ENCODE measurements around the gene KLF17.

Gene KLF17

GRCh38 chr1:44168520-44169098, 50.0 kb downstream of the KLF17 start:
- TF ChIP-seq CTCF (IDR thresholded peaks at IDR 0.05; ENCODE audit: control insufficient read depth, extremely low read depth, insufficient read depth): no peak
- DNase-seq (ENCODE audit: low read depth): no peak
- no peak overlapping the region for H3K4me3 ChIP-seq (ENCODE audit: low read depth, low read length)

- no peak for DNase-seq (ENCODE audit: low read depth)
- TF ChIP-seq CTCF (IDR thresholded peaks at IDR 0.05; ENCODE audit: control insufficient read depth, extremely low read depth, insufficient read depth): 0 out of 2 replicates have a peak, but pooled peaks have one; percentile 4
- no peak overlapping the region for H3K4me3 ChIP-seq (ENCODE audit: low read depth, low read length)
Measured at GRCh38 chr1:44170281-44170823, 51.7 kb downstream of the KLF17 start.

GRCh38 chr1:44174630-44175029, 56.0 kb downstream of the KLF17 start:
- no peak for DNase-seq (ENCODE audit: low read depth)
- no peak for TF ChIP-seq CTCF (IDR thresholded peaks at IDR 0.05; ENCODE audit: control insufficient read depth, extremely low read depth, insufficient read depth)
- no peak overlapping the region for H3K4me3 ChIP-seq (ENCODE audit: low read depth, low read length)

All from LNCaP clone FGC (cell line).